HG03457 (cell line): ENCODE measurements around the gene FAM120B.
"Not testable (repeated sequence)": the region's sequence is repeated elsewhere in the genome, so short reads cannot be mapped to it uniquely, and the experiment has no call there.

ENCODE experiments used
- ATAC-seq: cut with Tn5 transposase; IDR thresholded peaks from one replicate; pipeline ENCODE4 v1.9.1; 2021; ENCODE audit warnings: moderate number of reproducible peaks; ENCODE audit not compliant: unreplicated experiment

The FAM120B gene

DNA sequence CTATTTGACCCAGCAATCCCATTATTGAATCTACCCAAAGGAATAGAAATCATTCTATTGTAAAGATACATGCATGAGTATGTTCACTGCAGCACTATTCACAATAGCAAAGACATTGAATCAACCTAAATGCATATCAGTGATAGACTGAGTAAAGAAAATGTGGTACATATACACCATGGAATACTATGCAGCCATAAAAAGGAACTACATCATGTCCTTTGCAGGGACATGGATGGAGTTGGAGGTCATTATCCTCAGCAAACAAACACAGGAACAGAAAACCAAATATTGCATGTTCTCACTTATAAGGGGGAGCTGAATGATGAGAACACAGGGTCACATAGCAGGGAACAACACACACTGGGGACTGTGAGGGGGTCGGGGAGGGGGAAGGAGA, 48.6 kb downstream of the FAM120B start:
- ATAC-seq = not testable (repeated sequence)

DNA sequence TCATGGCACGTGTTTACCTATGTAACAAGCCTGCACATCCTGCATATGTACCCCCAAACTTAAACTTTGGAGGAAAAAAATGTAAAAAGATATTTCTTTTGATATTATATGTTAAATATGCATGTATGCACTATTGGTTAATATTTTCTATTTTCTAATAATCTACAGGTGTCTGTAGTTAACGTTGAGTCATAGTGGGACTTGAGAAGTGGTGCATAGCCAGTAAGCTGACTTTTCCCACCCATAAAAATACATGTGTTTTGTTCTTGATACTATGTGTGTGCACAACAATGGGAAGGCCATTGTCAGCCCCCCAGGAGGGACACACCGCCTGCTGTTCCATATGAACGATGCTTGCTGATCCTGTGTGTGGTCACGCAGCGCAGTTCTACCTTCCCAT, 49.1 kb downstream of the FAM120B start:
- no peak for ATAC-seq

DNA sequence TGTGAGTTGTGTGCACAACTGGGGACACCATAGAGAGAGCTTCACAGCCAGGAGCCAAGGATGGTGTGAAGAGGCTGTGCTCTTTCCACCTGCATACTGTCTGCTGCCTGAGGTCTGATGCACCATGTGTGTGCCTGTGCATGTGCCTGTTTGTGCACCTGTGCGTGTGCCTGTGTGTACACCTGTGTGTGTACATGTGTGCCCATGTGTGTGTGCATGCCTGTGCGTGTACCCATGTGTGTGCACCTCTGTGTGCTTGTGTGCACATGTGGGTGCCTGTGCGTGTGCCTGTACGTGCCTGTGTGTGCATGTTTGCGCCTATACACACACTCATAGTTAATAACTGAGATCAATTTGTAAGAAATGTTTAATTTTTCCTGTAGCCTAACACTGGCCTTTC, 51.3 kb downstream of the FAM120B start:
- no peak for ATAC-seq

DNA sequence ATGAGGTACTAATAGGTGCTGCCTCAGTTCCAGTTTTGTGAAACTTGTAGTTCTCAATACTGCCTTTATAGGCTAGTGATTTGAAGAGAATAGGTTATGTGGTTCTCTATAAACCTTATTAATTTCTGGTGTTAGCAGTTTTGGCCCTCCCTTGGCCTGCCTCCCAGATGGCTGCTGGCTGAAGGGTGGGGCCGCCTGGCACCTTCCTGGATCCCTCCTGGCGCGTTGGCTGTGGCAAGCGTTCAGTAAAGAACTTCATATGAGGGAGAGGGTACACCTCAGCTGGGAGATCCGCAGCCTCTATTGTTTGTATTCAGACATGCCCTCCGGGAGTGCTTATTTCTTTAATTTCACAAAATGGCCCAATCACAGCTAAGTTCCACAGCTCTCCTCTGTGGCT, 51.9 kb downstream of the FAM120B start:
- no peak for ATAC-seq

DNA sequence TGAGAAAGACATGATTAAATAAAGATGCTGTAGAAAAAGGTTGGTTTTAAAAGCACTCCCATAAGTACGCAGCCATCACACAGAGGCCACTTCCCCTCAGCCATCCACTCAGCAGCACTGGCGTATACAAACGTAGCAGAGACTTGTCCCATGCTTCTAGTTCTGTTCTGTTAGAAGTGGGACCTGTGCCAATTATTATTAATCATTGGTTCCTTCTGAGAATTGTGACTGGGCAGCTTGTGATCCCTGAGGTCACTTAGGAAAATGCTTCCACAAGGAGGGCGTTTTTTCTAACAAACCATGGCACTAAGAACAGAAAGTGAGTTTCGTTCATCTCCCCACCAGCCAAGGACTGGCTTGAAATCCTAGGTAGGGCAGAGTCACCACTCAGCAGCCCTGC, 53.9 kb downstream of the FAM120B start:
- ATAC-seq = no peak

DNA sequence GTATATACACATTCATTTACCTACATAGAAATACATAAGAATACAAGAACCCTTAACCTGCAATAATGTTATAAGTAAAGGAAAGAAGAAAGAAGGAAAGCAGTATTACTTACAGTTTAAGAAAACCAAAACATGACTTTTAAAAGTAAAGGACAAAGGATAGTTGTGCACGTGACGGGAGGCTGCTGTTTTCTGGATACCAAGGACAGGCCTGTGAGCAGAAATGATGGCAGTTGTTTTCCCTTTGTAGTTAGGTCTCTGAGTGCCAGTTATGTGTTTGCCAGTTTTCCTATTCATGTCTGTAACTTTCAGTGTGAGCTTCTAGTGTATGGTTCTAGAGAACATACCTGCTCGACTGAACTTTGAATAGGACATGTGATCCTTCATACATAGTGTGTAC, 54.8 kb downstream of the FAM120B start:
- ATAC-seq = no peak

DNA sequence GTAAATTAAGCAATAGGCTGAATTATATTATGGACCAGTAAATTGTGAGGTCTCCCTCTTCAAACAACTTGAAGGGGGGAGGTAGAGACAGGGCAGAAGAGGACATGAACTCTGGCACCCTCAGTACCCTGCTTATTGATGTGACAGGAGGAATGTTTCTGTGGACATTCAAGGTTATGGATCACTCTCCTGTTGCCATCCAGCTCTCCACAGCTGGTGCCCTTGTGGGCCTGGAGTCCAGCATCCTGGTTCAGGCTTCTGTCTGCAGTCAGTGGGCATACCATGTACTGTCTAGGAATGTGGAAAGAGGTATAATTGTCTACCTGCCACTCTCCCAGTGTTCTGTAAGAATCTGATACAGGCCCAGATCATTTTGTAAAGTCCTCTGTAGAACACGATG, 55.6 kb downstream of the FAM120B start:
- no peak for ATAC-seq

DNA sequence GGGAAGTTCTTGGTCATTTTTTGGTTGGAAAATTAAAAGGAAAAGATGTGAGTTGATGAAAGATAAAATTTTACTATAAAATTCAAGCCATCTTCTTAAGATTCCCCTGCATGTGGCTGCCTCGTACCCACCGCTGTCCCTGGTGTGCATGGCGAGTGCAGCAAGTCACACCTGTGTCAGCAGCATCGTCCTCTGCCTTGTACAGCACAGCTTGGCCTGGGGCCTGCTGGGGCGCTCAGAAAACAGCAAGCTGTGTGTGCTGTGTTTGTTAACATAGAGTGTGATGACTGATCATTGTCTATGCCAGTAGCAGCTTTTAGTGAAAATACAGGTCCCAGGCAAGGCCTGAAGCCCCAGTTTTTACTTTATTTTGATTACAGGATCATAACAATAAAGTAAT, 56.7 kb downstream of the FAM120B start:
- no peak for ATAC-seq

DNA sequence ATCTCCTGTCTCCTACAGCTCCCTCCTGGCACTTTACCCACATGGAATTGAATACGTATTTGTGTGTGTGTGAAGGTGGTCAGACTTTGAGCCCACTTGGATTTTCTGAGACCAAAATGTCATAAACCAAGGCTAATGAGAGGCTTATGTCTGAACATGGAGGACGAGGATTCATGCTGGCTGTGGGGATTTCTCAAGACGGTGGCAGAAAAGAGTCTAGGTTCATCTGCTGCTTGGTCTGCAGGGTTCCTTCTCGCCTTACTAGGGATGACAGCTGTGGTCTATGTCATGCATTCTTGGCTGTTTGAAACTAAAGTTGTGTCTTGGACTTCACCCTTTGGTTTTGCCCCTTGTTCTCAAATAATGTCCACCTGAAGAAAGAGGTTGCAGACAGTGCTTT, 58.6 kb downstream of the FAM120B start:
- ATAC-seq = no peak

DNA sequence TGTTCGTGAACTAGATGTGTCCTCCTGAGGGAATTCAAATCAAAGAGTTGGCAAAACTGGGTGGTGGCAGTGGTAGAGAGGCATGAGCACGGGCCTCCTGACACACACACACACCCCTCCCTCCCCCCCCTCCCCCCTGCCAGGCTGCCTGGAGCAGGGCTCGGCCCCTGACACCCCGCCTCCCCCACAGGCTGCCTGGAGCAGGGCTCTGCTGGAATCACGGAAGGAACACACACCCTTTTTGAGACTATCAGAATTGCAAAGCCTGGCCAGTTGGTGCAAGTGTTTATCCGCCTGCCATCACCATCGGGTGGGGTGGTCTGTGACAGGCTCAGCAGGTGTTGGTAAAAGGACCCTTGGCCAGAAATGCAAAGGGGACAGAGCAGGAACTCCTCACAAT, 59.0 kb downstream of the FAM120B start:
- ATAC-seq = no peak

DNA sequence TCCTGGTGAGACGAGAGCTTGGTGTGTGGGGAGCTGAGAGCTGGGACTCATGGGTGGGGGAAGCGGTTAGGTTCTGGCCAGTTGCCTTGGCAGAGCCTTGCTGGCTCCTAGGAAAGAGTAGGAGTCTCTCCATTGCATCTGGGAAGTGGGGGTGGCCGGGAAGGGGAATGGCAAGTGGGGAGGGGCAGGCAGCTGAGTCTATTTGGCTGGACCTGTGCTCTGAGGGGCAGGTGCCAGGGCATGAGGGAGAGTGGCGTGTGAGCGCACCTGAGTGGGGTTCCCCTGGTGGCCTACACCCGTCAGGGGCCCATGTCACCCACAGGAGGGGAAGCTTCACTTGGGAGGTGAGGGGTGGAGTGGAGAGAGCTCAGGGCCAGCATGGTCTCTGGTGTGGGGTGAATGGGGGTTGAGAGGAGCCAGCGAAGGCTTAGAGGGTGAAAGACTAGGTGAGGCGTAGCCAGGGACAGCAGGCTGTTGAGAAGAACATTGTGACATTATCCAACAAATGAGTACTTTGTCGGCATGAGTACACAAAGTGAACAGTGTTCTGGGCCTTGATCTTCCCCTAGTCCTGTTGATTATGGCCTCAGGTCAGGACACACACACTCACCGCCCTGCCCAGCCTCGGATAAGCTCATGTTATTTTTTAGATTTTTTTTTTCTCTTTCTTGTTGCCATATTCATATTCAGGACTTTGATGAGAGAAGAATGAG, 59.8 kb downstream of the FAM120B start:
- ATAC-seq = no peak

DNA sequence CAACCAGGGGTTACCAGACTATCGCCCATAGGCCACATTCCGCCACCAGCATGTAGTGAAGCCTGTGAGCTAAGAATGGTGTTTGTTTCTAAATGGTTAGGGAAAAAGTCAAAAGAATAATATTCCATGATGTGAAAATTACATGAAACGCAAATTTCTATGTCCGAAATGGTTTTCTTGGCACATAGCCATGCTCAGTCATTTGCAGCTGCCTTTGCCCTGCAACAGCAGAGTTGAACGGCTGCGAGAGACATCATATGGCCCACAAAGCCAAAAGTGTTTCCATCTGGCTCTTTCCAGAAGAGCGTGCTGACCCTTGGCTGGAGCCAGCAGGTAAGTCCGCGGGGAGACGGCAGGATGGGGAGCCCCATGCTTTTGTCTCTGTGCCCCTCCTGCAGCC, 60.7 kb downstream of the FAM120B start:
- ATAC-seq = no peak

DNA sequence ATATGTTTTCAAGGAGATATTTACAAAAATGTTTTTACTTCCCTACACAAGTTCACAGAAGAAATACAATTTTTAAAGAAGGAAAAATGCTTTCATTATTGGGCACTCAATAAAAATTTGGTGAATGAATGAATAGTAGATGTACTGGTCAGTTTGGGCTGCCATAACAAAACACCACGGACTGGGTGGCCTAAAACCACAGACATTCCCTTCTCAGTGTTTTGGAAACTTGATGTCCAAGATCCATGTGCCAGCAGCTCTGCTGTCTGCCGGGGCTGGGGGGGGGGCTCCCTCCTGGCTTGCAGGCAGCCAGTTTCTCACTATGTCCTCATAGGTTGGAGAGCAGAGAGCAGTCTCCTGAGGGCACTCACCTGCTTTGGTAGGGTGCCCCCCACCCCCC, 62.0 kb downstream of the FAM120B start:
- ATAC-seq = no peak

DNA sequence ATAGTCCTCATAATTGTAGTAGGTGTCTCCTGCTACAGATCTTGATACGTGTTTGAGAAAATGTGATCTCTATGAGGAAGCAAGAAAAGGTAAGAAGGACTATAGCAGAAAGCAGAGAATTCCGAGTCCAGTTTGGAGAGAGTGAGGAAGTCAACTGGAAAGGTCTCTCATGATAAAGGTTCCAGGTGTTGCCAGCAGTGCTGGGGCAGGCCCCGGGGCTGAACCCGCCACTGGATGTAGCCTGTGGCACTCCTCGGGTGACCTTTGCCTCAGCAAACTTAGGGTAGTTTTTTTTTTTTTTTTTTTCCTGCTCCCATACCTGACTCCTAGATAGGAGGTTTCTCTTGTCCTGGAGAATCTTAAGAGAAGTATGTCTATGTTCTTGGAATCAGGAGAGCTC, 62.8 kb downstream of the FAM120B start:
- ATAC-seq = no peak

DNA sequence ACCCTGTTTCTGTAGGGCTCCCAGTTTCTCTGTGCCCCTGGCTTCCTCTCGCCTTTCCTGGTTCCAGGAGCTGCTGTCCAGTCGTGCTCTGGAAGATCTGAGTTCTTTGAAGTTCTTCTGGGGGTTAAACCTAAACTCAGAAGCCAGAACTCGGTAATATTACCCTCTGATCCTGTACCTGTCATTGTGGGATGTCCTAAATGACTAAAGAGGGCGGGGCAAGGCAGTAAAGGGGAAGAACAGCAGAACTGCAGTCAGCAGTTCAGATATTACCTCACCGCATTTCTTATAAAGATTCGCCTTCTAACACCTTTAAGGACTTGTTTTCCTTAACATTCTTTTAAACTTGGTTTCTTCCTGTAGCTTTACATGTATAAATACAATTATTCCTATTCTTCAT, 63.9 kb downstream of the FAM120B start:
- ATAC-seq = no peak

DNA sequence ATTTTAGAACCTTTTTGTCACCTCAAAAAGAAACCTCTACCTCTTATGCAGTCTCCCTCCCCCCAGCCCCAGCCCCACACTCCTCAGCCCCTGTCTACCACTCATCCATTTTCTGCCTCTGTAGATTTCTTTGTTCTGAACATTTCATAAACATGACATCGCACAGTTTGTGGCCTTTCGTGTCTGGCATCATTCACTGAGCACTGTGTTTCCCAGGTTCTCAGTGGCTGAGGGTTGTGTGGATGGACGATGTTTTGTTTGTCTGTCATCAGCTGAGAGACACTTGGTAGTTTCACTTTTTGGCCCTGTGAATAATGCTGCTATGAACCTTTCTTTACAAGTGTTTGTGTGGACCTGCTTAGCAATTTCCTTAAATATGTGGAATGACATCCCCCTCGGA, 64.5 kb downstream of the FAM120B start:
- ATAC-seq = no peak

DNA sequence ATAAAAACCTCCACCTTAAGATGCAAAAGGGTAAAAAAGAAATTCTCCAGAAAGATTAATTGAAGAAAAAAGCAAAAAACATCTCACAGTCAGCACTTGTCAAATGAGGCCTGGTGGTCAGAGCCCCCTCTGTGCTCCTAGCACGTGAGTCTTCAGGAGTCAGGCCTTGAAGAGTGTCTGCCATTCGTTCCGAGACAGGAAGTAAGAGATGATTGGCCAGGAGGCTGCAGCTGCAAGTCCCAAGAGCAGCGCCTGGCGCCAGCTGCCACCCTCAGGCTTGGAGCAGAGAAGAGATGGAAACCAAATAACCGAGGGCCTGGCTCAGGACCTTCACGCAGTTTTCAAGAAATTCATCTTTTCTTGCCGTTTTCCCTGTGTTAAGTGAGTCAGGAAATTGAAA, 65.0 kb downstream of the FAM120B start:
- ATAC-seq = no peak

DNA sequence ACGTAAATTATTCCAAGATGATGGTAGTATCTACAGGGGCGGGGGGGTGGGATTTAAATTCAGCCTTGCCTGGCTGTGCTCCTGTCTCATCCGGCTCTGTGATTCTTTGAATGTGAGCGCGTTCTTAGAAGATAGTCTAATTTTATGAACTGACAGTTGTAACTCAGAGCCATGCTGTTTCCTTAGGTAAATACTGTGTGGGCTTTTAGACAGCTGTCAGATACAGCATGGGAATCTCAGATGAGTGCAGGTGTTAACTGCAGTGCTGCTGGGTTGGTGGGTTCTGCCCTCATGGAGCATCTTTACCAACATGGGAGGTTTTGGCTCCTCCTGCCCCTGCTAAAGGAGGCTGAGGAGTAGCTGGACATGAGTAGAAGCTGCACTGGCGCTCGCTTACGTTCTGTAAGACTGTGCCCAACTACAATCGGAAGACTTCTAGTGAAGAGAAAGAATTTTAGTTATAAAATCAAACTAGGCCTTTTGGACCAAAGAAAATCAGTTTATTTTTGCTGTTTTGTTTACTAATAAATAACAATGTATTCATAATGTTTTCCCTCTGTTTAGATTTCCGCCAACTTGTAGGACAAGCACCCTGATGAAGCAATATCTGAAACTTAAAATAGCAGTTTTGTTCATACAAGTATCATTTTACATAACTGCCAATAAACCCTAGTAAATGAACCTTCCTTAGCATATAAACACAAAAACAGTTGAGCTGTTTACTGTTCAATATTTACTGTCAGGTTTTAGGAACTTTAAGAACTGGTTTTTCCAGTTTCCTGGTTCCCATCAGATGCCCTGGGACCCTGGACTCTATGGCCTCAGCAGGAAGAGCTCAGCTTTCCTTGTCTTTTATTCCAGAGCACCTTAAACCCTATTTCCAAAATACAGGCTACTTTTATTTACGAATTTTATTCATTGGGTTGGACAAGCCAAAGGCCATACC, 66.1 kb downstream of the FAM120B start:
- no peak for ATAC-seq

DNA sequence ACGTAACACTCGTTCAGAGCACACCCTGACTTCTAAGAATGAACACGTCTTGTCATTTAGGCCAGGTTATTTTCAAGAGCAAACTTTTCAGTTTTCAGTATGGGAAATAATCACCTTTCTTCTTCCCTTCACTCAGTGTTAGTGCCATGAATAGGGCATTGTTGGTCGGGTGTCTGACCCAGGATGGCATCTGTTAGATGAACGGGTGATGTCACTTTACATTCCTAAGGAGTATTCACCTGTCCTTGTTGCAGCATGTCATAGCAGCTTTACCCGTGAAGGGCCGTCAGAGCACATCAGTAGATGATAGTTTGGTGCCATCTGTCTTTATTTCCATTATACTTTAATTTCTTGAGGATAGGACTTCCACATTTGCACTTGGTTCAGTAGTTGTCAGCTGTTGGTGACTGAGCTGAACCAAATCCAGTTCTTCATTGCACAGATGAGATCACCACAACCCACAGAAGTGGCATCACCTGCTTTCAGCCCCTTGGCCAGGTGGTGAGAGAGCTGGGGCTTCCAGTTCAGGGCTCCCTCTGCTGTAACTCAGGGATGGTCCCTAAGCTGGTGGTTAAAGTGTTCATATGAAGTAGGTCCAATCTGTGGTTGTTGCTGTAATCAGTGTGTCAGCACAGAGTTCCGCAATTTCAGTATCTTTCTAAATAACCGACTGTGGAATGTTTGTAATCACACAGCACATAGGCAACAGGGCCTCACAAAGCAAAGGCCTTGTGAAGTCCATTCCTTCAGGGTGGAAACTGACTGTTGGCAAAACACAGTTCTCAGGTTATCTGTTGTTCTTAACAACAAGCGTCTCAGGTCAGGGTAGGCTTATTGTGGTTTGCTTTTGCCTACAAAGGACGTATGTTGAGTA, 68.2 kb downstream of the FAM120B start:
- no peak for ATAC-seq

DNA sequence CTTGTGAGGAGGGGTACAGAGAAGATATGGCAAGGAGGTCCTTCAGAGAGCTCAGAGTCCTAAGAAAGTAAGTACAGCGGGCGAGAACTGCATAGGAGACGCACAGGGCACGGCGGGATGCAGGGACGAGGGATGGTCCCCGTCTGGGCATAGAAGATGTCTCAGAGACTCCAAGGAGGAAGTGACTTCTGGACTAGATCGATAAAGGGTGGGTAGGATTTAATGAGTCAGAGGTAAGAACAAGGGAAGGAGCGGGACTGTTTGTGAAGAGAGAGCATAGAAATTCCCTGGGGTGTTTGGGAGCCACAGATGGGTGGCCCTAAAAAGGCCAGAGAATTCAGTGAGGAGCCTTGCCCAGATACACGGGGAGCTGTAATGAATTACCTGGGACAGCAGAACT, 69.1 kb downstream of the FAM120B start:
- no peak for ATAC-seq

DNA sequence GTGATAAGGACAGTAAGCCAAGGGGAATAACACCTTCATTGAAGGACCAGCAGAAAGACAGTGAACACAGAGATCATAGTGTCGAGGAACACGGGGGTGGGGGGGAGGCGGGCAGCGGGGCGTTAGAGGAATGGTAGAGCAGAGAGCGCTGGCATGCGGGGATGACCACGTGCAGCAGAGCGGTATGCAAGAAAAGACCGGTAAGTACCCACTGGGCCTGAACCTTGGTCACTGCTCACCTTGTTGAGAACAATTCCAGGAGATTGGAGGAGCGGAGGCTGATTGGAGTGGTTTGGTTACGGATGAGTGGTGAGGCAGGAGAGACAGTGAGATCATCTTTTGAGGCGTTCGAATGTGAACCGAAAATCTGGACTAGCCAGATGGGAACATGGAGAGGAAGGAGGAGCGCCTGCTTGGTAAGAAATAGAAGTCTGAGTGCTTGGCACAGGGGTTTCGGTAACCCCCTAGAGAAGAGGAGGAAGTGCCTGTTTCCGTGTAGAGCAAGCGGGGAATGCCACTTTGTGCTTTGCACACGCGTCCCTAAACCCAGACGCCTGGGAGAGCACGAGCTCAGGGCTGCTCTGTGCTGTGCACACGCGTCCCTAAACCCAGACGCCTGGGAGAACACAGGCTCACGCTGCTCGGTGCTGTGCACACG, 70.0 kb downstream of the FAM120B start:
- no peak for ATAC-seq
